Lower leg skin (tissue), 4 donors: ENCODE results near the gene TMEM45B. TPM values are rescaled to one million over a fixed set of nuclear protein-coding genes. Genes with fewer than 3 reads are reported as not detected.
"Not testable (repeated sequence)": the region's sequence is repeated elsewhere in the genome, so short reads cannot be mapped to it uniquely, and the experiment has no call there.

ENCODE experiments used
- DNase-seq, 2 donors: peaks; one replicate each; pipeline ENCODE4 v3.0.0-alpha.2; 2019; ENCODE audit warnings: low spot score in 2 of 2
- H3K4me3 ChIP-seq: fragments of 200-600 bp; sonication (generic); 2 replicates; pipeline ENCODE4 v1.5.1; 2017; ENCODE audit warnings: mild to moderate bottlenecking, low read depth; ENCODE audit not compliant: poor library complexity, severe bottlenecking
- CTCF ChIP-seq, 3 donors: fragments of 450-650 bp; IDR thresholded peaks; one replicate each; pipeline ENCODE4 v1.5.1; 2016; ENCODE audit warnings: antibody characterized with exemption in 3 of 3, mild to moderate bottlenecking in 3 of 3, moderate library complexity in 2 of 3
- POLR2A ChIP-seq, 2 donors: fragments of 450-650 bp; IDR thresholded peaks; one replicate each; pipeline ENCODE4 v1.6.1; 2016 to 2017; ENCODE audit warnings: antibody characterized with exemption in 2 of 2, mild to moderate bottlenecking in 1 of 2, moderate library complexity in 1 of 2
- WGBS, 2 donors: methylation state at CpG; one replicate each; pipeline ENCODE4 v1.1.5; 2018; 5-methylcytosine and 5-hydroxymethylcytosine counted together
- intact Hi-C: fragments of 100-400 bp; cut with DNase I; formaldehyde crosslinking; loops from one replicate; pipeline ENCODE4 v1.15.0; 2023; ENCODE audit warnings: low total_unique reads
- total RNA-seq, 4 donors: library from RNA; depleted of rRNA; stranded (reverse); fragments of >200 nt; gene quantifications; one replicate each; pipeline ENCODE4 v1.1.0, GENCODE V29; 2016

The TMEM45B gene
- total RNA-seq, 4 donors from 2014 or later, result 50.2 to 76.1 (median 55.1) TPM

DNA sequence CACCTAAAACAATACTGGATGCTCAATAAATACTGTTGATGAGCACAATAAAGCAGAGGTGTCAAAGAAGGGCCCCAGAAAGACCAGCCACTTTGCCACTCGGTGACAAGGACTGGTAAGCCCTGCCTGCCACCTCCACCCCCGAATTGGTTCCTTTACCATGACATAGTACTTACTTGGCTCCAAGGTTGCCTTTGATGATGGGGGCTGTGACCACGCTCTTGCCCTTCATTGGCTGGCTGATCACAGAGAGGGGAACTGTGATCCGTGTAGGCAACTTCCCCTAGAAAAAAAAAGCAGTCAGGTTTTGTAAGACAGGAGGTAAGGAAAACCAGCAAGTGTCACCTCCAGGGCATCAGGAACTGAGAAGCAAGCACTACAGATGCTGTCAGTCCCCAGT is 50.1 kb downstream of the TMEM45B start:
- 78 to 79% methylated on average over 4 of the region's 4 CpGs for WGBS, 2 donors
- no peak for TF ChIP-seq CTCF (IDR thresholded peaks at IDR 0.05)
- TF ChIP-seq POLR2A (IDR thresholded peaks at IDR 0.05), result no peak
- no peak overlapping the region for H3K4me3 ChIP-seq
- DNase-seq, result no peak
- intact Hi-C loops, result no loop called here

GRCh38 chr11:129866311-129866710 is 50.7 kb downstream of the TMEM45B start:
- intact Hi-C loops, result no loop called here
- DNase-seq, result no peak
- 77 to 78% methylated on average over 3 of the region's 3 CpGs for WGBS, 2 donors
- TF ChIP-seq CTCF (IDR thresholded peaks at IDR 0.05) (no peak), POLR2A (IDR thresholded peaks at IDR 0.05) (no peak)
- no peak overlapping the region for H3K4me3 ChIP-seq

- H3K4me3 ChIP-seq, result not testable (repeated sequence)
These were observed 53.0 kb downstream of the TMEM45B start for GRCh38 chr11:129868626-129869025.

DNA sequence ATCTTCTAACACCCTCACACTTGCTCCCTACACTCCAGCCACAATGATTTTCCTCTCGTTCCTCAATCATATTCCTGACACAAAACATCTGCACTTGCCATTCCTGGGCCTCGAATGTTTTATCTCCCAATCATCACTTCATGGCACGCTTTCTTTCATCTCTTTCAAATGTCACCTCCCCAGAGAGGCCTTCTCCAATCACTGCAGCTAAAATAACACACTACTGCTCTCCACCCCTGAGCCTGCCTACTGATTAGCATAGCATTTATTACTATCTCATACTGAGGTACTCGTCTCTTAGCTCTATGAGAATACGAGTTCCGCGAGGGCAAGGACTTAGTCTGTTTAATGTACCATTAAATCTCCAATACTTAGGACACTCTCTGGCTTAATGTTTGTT is 56.3 kb downstream of the TMEM45B start:
- intact Hi-C loops, result loop anchor here (5.0 kb wide), 1 partner anchor 350 kb away; no protein-coding TSS in a partner anchor
- H3K4me3 ChIP-seq, result no peak overlapping the region
- no peak for DNase-seq
- WGBS, 2 donors, result 81 to 85% methylated on average over 7 of the region's 7 CpGs
- TF ChIP-seq CTCF (IDR thresholded peaks at IDR 0.05) (no peak), POLR2A (IDR thresholded peaks at IDR 0.05) (no peak)

More at GRCh38 chr11:129868626-129869025, 53.0 kb downstream of the TMEM45B start:
- WGBS, 2 donors, result 87 to 90% methylated on average over 16 of the region's 16 CpGs
- intact Hi-C loops, DNase-seq: not testable (repeated sequence)

DNA sequence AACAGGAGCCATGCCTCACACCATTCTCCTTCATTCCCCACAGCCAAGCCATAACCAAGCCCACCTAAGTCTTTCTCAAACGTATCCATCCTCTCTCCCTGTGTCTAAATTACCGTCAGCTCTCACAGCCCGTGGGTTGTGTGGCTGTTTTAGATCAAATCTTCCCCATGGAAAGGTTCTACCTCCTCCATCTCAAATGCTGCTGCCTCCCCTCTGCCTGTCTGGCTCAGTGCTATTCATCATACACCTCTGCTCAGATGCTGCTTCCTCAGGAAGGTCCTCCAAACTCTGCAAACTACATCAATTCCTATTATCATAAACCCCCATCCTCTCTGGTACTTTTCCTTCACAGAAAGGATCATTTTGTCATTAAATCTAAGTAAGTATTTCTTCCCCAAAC is 64.7 kb downstream of the TMEM45B start:
- H3K4me3 ChIP-seq, result no peak overlapping the region
- TF ChIP-seq POLR2A (IDR thresholded peaks at IDR 0.05) (no peak), CTCF (IDR thresholded peaks at IDR 0.05) (no peak)
- intact Hi-C loops, result loop anchor here (10.0 kb wide), 1 partner anchor 96 kb away; no protein-coding TSS in a partner anchor
- DNase-seq, result no peak
- 90 to 93% methylated on average over 3 of the region's 3 CpGs for WGBS, 2 donors

DNA sequence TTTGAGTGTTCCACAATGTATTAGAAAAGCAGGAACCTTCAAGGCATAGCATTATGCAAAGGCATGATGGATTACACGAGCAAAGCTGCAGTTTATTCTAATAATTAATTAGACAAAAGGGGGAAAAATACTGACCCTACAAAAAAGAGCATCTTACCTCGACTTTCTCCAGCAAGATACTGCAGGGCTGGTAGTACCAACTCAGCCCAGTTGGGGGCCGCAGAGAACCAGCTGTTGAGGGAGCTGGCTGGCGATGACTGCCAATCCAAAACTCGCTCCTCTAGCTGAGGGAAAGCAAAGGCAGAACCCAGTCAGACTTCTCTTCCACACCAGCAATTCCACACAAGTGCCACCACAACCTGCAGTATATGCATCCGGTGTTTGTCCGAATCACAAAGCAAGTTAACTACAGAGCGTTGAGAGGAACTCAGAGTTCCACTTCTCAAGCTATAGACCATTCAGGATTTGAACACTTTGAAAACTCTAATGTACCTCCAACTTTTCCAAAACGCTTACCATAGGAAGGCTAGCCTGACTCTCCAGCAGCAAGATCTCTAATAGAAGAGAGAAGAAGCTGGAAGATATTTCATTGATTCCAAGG is 66.0 kb downstream of the TMEM45B start:
- no peak for DNase-seq
- no peak for TF ChIP-seq CTCF (IDR thresholded peaks at IDR 0.05)
- no peak for TF ChIP-seq POLR2A (IDR thresholded peaks at IDR 0.05)
- no peak overlapping the region for H3K4me3 ChIP-seq
- intact Hi-C loops, result loop anchor here (10.0 kb wide), 1 partner anchor 97 kb away; no protein-coding TSS in a partner anchor
- 69 to 71% methylated on average over 9 of the region's 9 CpGs for WGBS, 2 donors
